OCI-LY3 (cell line): ENCODE data around the gene DIPK1B.

Source experiments
- H2AFZ ChIP-seq: fragments of 200-600, 300-600 bp; shearing (Covaris generic); 2 replicates; pipeline ENCODE4 v1.6.0; 2014; ENCODE audit warnings: antibody characterized with exemption, low read depth, low read length
- H3K27ac ChIP-seq: fragments of 200-600, 300-600 bp; sonication (generic); 2 replicates; pipeline ENCODE4 v1.5.1; 2014; ENCODE audit warnings: mild to moderate bottlenecking, low read length, moderate library complexity, mixed read lengths
- H3K27me3 ChIP-seq: fragments of 200-600, 300-600 bp; sonication (generic); 2 replicates; pipeline ENCODE4 v1.6.1; 2014; ENCODE audit warnings: low read depth, low read length, mixed read lengths
- H3K36me3 ChIP-seq: fragments of 200-600, 300-600 bp; sonication (generic); replicated peaks from 2 replicates; pipeline ENCODE3; 2014; ENCODE audit warnings: low read depth, low read length, mixed read lengths
- H3K4me1 ChIP-seq: fragments of 300-600, 200-600 bp; sonication (generic); 2 replicates; pipeline ENCODE4 v1.6.1; 2014; ENCODE audit warnings: low read length, mixed read lengths
- H3K4me2 ChIP-seq: fragments of 200-600, 300-600 bp; sonication (generic); 2 replicates; pipeline ENCODE4 v1.6.1; 2014; ENCODE audit warnings: low read length, mixed read lengths
- H3K4me3 ChIP-seq: fragments of 300-600, 200-600 bp; sonication (generic); 2 replicates; pipeline ENCODE4 v1.5.1; 2014; ENCODE audit warnings: antibody characterized with exemption, mild to moderate bottlenecking, low read length, moderate library complexity
- H3K79me2 ChIP-seq: fragments of 300-600, 200-600 bp; shearing (Covaris generic); 2 replicates; pipeline ENCODE4 v1.6.1; 2014; ENCODE audit warnings: mild to moderate bottlenecking, low read length, mixed read lengths
- H3K9ac ChIP-seq: fragments of 300-600, 200-600 bp; shearing (Covaris generic); 2 replicates; pipeline ENCODE4 v1.6.0; 2014; ENCODE audit warnings: mild to moderate bottlenecking, low read length, moderate library complexity
- H3K9me3 ChIP-seq: fragments of 200-600, 300-600 bp; shearing (Covaris generic); 2 replicates; pipeline ENCODE4 v1.6.1; 2014; ENCODE audit warnings: low read length, mixed read lengths; ENCODE audit not compliant: insufficient read depth
- H4K20me1 ChIP-seq: fragments of 200-600, 300-600 bp; sonication (generic); 2 replicates; pipeline ENCODE4 v1.6.1; 2016; ENCODE audit warnings: low read length, mixed read lengths; ENCODE audit not compliant: insufficient read depth
- EZH2phosphoT487 ChIP-seq: fragments of 200-600 bp; shearing (Covaris generic); IDR thresholded peaks from 2 replicates; pipeline ENCODE4 v1.6.1; 2018; ENCODE audit warnings: antibody characterized with exemption, mixed run types, low read depth
- TF ChIP-seq, protein P1 (sequence below): fragments of 200-600, 300-600 bp; sonication (generic); IDR thresholded peaks from 2 replicates; pipeline ENCODE4 v1.5.1; 2014; ENCODE audit warnings: antibody characterized with exemption, low read length, low read depth

DIPK1B gene

DNA sequence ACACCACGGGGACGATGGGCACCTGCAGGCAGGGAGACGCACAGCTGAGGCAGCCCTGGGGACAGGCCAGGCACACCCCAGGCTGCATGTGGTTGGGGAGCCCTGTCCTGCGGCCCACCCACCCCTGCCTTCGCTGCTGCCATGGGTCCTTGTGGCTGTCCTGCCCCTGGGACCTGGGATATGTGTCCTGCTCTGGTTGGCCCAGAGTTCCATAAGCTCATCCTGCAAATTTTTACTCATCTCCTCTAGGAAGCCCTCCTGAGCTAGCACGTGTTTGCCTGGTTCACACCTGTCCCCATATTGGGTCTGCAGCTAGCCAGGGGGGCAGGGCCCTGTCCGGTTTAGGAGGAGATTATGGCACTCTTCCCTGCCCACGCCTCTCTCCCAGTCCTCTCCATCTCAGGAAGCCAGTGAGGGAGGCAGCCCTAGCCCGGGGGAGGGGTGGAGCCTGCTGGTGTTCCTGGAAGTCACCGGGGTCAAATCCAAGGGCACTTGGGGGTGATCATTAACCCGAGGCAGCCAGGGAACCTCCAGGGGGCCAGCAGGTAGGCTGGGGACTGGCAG lies 37.5 kb upstream of the DIPK1B start:
- Histone ChIP-seq H3K4me3 (no peak overlapping the region), H3K79me2 (no peaks in the 10 kb centered on the region), H3K27ac (no peak overlapping the region), H3K36me3 (no peaks in the 10 kb centered on the region), H3K9me3 (no peaks in the 10 kb centered on the region), H2AFZ (no peak overlapping the region), H3K9ac (no peak overlapping the region), H3K4me2 (no peak overlapping the region), H4K20me1 (peaks cover 7% of the 10 kb centered on the region), H3K4me1 (no peaks in the 10 kb centered on the region), H3K27me3 (peaks cover 9% of the 10 kb centered on the region)
- TF ChIP-seq, protein P1, sequence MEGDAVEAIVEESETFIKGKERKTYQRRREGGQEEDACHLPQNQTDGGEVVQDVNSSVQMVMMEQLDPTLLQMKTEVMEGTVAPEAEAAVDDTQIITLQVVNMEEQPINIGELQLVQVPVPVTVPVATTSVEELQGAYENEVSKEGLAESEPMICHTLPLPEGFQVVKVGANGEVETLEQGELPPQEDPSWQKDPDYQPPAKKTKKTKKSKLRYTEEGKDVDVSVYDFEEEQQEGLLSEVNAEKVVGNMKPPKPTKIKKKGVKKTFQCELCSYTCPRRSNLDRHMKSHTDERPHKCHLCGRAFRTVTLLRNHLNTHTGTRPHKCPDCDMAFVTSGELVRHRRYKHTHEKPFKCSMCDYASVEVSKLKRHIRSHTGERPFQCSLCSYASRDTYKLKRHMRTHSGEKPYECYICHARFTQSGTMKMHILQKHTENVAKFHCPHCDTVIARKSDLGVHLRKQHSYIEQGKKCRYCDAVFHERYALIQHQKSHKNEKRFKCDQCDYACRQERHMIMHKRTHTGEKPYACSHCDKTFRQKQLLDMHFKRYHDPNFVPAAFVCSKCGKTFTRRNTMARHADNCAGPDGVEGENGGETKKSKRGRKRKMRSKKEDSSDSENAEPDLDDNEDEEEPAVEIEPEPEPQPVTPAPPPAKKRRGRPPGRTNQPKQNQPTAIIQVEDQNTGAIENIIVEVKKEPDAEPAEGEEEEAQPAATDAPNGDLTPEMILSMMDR: no peak
- no peak for TF ChIP-seq EZH2phosphoT487

DNA sequence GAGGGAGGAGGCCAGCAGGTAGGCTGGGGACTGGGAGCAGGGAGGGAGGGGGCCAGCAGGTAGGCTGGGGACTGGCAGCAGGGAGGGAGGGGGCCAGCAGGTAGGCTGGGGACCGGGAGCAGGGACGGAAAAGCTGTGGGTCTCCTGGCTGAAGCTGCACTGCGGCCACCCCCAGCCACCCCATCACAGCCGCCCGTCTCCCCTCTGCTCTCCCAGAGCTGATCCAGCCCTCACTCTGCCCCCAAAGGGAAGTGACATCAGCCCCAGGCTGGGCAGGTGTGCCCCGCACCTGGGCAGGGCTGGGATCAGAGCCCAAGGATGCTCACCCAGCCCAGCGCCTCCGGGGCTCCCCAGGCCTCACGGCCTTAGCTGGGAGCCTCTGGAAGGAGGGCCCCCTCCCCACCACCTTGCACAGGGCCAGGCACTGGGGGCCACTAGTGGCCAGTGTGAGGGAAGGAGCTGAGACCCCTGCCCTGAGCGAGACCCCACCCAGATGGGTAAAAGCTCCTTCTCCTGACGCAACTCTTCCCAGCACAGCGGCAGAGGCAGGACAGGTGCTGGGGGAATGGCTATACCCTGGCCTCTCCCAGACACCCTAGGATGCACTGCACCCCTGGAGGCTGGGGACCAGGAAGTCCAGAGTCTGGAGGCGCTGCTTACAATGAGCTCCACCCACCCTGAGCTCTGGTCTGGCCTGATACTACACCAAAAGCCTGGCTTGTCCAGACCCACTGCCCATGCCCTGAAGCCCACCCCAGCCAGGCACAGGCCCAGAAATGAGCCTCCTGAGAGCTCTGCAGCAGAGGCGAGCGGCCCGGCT lies 36.7 kb upstream of the DIPK1B start:
- no peak overlapping the region for H2AFZ ChIP-seq
- H3K4me2 ChIP-seq: no peak overlapping the region
- H3K79me2 ChIP-seq: no peaks in the 10 kb centered on the region
- H4K20me1 ChIP-seq: peaks cover 7% of the 10 kb centered on the region
- H3K27ac ChIP-seq: no peak overlapping the region
- H3K4me1 ChIP-seq: no peaks in the 10 kb centered on the region
- H3K36me3 ChIP-seq: no peaks in the 10 kb centered on the region
- no peak overlapping the region for H3K9ac ChIP-seq
- TF ChIP-seq EZH2phosphoT487: no peak
- TF ChIP-seq, protein P1: no peak
- H3K4me3 ChIP-seq: no peak overlapping the region
- peaks cover under 1% of the 10 kb centered on the region for H3K27me3 ChIP-seq
- H3K9me3 ChIP-seq: no peaks in the 10 kb centered on the region

DNA sequence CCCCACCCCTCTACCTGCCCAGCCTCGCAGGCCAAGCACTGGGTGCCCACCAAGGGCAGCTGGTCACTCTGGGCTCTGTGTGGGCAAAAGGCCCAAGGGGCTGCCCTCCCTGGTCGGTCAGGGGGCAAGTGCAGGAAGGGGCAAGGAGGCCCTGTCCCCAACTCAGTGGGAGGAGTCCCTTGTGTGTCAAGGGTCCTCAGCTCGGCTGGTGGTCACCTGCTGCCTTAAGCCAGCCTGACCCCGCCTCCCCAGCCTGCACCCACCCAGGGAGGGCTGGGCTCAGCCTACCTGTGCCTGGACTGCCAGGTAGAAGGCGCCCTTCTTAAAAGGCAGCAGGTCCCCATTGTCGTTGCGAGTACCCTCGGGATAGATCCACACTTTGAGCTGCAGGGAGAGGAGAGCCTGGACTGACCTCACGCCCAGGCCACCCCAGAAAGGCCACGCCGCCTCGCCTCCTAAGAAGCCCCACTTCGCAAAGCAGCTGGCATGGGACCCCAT lies 36.0 kb upstream of the DIPK1B start:
- Histone ChIP-seq H3K4me1 (no peaks in the 10 kb centered on the region), H3K27ac (no peak overlapping the region), H4K20me1 (peaks cover 7% of the 10 kb centered on the region), H3K4me3 (no peak overlapping the region), H3K4me2 (no peak overlapping the region), H2AFZ (no peak overlapping the region), H3K36me3 (no peaks in the 10 kb centered on the region), H3K9ac (no peak overlapping the region), H3K9me3 (no peaks in the 10 kb centered on the region), H3K27me3 (no peaks in the 10 kb centered on the region), H3K79me2 (no peaks in the 10 kb centered on the region)
- no peak for TF ChIP-seq EZH2phosphoT487
- TF ChIP-seq, protein P1: no peak

DNA sequence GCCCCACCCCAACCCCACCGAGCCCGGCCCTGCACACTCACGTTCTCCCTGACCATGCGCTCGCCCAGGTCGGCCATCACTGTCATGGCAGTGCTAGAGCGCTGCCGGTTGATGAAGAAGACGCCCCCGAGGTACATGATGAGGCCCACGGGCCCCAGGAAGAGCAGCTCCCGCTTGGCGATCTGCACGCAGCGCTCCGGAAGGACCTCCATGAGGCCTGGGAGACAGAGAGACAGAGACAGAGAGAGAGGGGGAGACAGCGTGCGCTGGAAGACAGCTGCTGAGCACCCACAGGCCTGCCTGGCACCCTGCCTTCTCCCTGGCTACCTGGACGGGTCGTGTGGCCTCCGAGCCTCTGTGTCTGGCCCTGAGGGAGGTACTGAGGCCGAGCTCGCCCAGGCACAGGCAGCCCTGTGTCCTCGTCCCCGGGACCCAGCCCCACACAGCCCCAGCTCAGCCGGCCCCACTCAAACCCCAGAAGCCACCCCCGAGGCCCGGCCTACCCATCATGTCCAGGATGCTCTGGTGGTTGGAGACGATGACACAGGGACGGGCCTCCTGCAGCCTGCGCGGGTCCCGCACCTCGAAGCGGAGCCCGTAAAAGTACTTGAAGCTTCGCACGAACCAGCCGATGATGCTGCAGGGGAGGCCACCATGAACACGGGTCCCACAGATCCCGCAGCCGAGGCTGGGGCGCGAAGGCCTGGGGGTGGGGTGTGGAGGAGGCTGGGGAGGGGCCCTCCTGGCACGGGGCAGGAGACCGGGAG lies 35.3 kb upstream of the DIPK1B start:
- peaks cover 13% of the 10 kb centered on the region for H4K20me1 ChIP-seq
- no peak overlapping the region for H3K27ac ChIP-seq
- no peak for TF ChIP-seq EZH2phosphoT487
- TF ChIP-seq, protein P1: no peak
- no peak overlapping the region for H2AFZ ChIP-seq
- no peaks in the 10 kb centered on the region for H3K36me3 ChIP-seq
- H3K4me2 ChIP-seq: no peak overlapping the region
- no peaks in the 10 kb centered on the region for H3K9me3 ChIP-seq
- no peak overlapping the region for H3K9ac ChIP-seq
- H3K4me3 ChIP-seq: no peak overlapping the region
- H3K79me2 ChIP-seq: no peaks in the 10 kb centered on the region
- no peaks in the 10 kb centered on the region for H3K4me1 ChIP-seq
- H3K27me3 ChIP-seq: no peaks in the 10 kb centered on the region
